ENCODE results near the gene ADD1. TPM values are rescaled to one million over a fixed set of nuclear protein-coding genes. Genes with fewer than 3 reads are reported as not detected.

Gene ADD1
- total and polyA plus RNA-seq, 2 donors (not counting 1 experiment from before 2014, with no cell fraction given), result 302 to 383 TPM

DNA sequence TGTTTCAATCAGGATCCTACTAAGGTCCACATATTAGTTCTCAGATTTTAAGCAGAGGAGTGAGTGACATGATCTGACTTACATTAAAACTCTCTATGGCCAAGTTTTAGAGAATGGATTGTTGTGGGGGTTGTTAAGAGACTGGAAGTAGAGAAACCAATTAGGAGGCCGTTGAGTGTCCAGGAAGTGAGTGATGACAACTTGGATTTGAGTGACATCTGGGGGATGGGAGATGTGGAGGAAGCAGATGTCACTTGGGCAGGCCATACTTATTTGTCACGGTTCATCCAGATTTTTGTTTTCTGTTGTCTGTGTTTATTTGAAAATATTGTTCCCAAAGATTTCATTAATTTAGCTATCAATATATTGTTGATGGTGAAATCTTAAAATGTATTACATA lies 28.3 kb downstream of the ADD1 start:
- Mint-ChIP-seq H3K4me1 (peaks cover 73% of the 10 kb centered on the region), H3K9me3 (ENCODE audit: insufficient read depth) (no peaks in the 10 kb centered on the region), H3K27me3 (no peaks in the 10 kb centered on the region), H3K27ac (peak overlapping the region; percentile 54), H3K4me3 (peak overlapping the region; percentile 23)
- DNase-seq, result peak; percentile 26
- peak overlapping the region; percentile 7 for H3K4me2 ChIP-seq (replicated peaks; ENCODE audit: low read depth, low read length, poor library complexity, severe bottlenecking)
- ATAC-seq (ENCODE audit: low read depth), result no peak
- H3K79me2 ChIP-seq (ENCODE audit: control insufficient read depth, insufficient read depth, low read length), result peaks cover 99% of the 10 kb centered on the region
- H3K9me3 ChIP-seq (ENCODE audit: control extremely low read depth in 1 of 3, control insufficient read depth in 2 of 3, insufficient read depth in 1 of 3, low read length in 2 of 3), result no peaks in the 10 kb centered on the region
- TF ChIP-seq, protein P1, sequence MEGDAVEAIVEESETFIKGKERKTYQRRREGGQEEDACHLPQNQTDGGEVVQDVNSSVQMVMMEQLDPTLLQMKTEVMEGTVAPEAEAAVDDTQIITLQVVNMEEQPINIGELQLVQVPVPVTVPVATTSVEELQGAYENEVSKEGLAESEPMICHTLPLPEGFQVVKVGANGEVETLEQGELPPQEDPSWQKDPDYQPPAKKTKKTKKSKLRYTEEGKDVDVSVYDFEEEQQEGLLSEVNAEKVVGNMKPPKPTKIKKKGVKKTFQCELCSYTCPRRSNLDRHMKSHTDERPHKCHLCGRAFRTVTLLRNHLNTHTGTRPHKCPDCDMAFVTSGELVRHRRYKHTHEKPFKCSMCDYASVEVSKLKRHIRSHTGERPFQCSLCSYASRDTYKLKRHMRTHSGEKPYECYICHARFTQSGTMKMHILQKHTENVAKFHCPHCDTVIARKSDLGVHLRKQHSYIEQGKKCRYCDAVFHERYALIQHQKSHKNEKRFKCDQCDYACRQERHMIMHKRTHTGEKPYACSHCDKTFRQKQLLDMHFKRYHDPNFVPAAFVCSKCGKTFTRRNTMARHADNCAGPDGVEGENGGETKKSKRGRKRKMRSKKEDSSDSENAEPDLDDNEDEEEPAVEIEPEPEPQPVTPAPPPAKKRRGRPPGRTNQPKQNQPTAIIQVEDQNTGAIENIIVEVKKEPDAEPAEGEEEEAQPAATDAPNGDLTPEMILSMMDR (IDR thresholded peaks at IDR 0.05), result no peak
- TF ChIP-seq EZH2 (IDR thresholded peaks at IDR 0.05; ENCODE audit: borderline replicate concordance, insufficient read depth, low read depth, low read length, poor library complexity, severe bottlenecking), result no peak
- H2AFZ ChIP-seq (ENCODE audit: insufficient read depth, low read depth, low read length, poor library complexity, severe bottlenecking), result no peak overlapping the region
- peak overlapping the region in 1 of 2 donors; percentile 47 for H3K27ac ChIP-seq (ENCODE audit: low read length in 2 of 2)
- H4K20me1 ChIP-seq (ENCODE audit: control insufficient read depth, insufficient read depth, low read length, poor library complexity, severe bottlenecking), result peaks cover 97% of the 10 kb centered on the region
- intact Hi-C loops (cut with micrococcal nuclease), result no loop called here
- no peaks in the 10 kb centered on the region for H3K27me3 ChIP-seq (replicated peaks in 1 of 4; ENCODE audit: control extremely low read depth in 1 of 4, control insufficient read depth in 3 of 4, insufficient read depth in 4 of 4, low read length in 3 of 4)
- WGBS (ENCODE audit: insufficient coverage), result 0% methylated on average over 1 of the region's 2 CpGs
- H3K36me3 ChIP-seq (replicated peaks in 1 of 2; ENCODE audit: control extremely low read depth in 1 of 2, control insufficient read depth in 1 of 2, extremely low read depth in 1 of 2, insufficient read depth in 2 of 2, low read length in 1 of 2), result peaks cover 1 to 32% of the 10 kb centered on the region in 2 experiments
- ChIA-PET POLR2A (no interaction called here), CTCF (interaction anchor here (1.3 to 5.0 kb wide), 4 partner anchors 10 to 143 kb away, joined by 4 to 19 read pairs (median 6); no protein-coding TSS in a partner anchor)
- H3K4me3 ChIP-seq (ENCODE audit: control extremely low read depth in 1 of 5, extremely low read depth in 1 of 5, insufficient read depth in 1 of 5, low read depth in 2 of 5, low read length in 4 of 5), result no peak overlapping the region
- H3K4me1 ChIP-seq (ENCODE audit: control insufficient read depth in 2 of 2, insufficient read depth in 2 of 2, low read length in 2 of 2), result peaks cover 30 to 47% of the 10 kb centered on the region in 2 donors
- no peak overlapping the region for H3K9ac ChIP-seq (ENCODE audit: low read length)

DNA sequence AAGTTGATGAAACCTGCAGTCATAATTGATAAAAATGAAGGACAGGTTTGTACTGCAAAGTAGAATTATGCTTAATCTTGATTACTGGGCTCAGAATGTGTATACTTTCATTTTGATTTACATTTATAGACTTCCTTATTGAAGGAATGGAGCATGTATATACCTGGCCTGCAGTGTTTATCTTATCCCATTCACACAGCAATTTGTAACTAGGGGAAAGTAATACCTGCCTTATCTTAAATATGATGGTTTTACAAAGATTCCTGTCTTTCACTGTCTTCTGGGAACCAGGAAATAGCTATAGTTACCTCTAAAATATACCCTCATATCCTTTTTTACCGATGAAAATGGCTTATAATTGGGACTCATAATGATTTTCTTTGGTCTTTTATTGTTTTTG lies 29.7 kb downstream of the ADD1 start:
- ChIA-PET POLR2A (no interaction called here), CTCF (interaction anchor here (1.3 to 5.0 kb wide), 2 partner anchors 18 to 109 kb away, joined by 3 to 19 read pairs; no protein-coding TSS in a partner anchor)
- Mint-ChIP-seq H3K27ac (no peak overlapping the region), H3K4me3 (no peak overlapping the region), H3K9me3 (ENCODE audit: insufficient read depth) (no peaks in the 10 kb centered on the region), H3K4me1 (peaks cover 62% of the 10 kb centered on the region), H3K27me3 (no peaks in the 10 kb centered on the region)
- Histone ChIP-seq H3K4me2 (replicated peaks; ENCODE audit: low read depth, low read length, poor library complexity, severe bottlenecking) (peak overlapping the region; percentile 10), H3K9ac (ENCODE audit: low read length) (no peak overlapping the region), H2AFZ (ENCODE audit: insufficient read depth, low read depth, low read length, poor library complexity, severe bottlenecking) (no peak overlapping the region), H3K4me3 (ENCODE audit: control extremely low read depth in 1 of 5, extremely low read depth in 1 of 5, insufficient read depth in 1 of 5, low read depth in 2 of 5, low read length in 4 of 5) (no peak overlapping the region), H3K9me3 (ENCODE audit: control extremely low read depth in 1 of 3, control insufficient read depth in 2 of 3, insufficient read depth in 1 of 3, low read length in 2 of 3) (no peaks in the 10 kb centered on the region), H3K36me3 (replicated peaks in 1 of 2; ENCODE audit: control extremely low read depth in 1 of 2, control insufficient read depth in 1 of 2, extremely low read depth in 1 of 2, insufficient read depth in 2 of 2, low read length in 1 of 2) (peaks cover 5 to 45% of the 10 kb centered on the region in 2 experiments), H3K27me3 (replicated peaks in 1 of 4; ENCODE audit: control extremely low read depth in 1 of 4, control insufficient read depth in 3 of 4, insufficient read depth in 4 of 4, low read length in 3 of 4) (no peaks in the 10 kb centered on the region), H3K79me2 (ENCODE audit: control insufficient read depth, insufficient read depth, low read length) (peaks cover 99% of the 10 kb centered on the region), H4K20me1 (ENCODE audit: control insufficient read depth, insufficient read depth, low read length, poor library complexity, severe bottlenecking) (peaks cover 97% of the 10 kb centered on the region), H3K27ac (ENCODE audit: low read length in 2 of 2) (peak overlapping the region in 1 of 2 donors; percentile 23), H3K4me1 (ENCODE audit: control insufficient read depth in 2 of 2, insufficient read depth in 2 of 2, low read length in 2 of 2) (peaks cover 16 to 32% of the 10 kb centered on the region in 2 donors)
- no peak for TF ChIP-seq EZH2 (IDR thresholded peaks at IDR 0.05; ENCODE audit: borderline replicate concordance, insufficient read depth, low read depth, low read length, poor library complexity, severe bottlenecking)
- TF ChIP-seq, protein P1 (IDR thresholded peaks at IDR 0.05), result no peak
- ATAC-seq (ENCODE audit: low read depth) (no peak), DNase-seq (no peak)
- WGBS (ENCODE audit: insufficient coverage), result no CpG with 5 or more reads among the region's 1 CpG
- intact Hi-C loops (cut with micrococcal nuclease), result no loop called here
